MM.1S (cell line): Measurements from ENCODE around the gene MSS51.

Experiments used
- EZH2 ChIP-seq: fragments of 300-600 bp; sonication (generic); optimal IDR thresholded peaks from 2 replicates; pipeline ENCODE3; 2017; ENCODE audit warnings: low read depth, mild to moderate bottlenecking, antibody characterized with exemption, low read length, mixed read lengths
- EZH2phosphoT487 ChIP-seq: fragments of 300-600 bp; sonication (generic); IDR thresholded peaks from 2 replicates; pipeline ENCODE4 v1.6.1; 2018; ENCODE audit warnings: antibody characterized with exemption, low read length
- TF ChIP-seq, protein P1 (sequence below): fragments of 300-600 bp; sonication (generic); IDR thresholded peaks from 2 replicates; pipeline ENCODE4 v1.5.1; 2016; ENCODE audit warnings: antibody characterized with exemption, low read length, mixed read lengths

DNA sequence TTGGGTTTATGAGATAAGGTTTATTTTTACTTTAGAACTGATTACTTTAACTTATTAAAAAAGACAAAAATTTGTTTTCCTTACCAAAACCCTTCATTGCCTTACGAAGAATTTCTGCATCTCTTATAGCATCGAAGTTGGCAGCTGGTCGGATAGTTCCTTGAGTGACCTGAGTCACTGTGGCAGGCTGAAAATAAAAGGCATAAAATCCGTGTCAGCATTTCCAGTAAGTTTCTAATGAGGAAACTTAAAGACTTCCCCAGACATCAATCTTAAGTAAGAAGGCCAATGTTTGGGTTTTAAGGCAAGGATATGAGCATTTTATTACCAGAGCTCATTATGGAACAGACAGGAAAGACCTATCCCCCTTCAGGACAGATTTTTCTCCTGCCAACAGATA is 45.1 kb downstream of the MSS51 start:
- TF ChIP-seq EZH2 (no peak), EZH2phosphoT487 (no peak)
- TF ChIP-seq, protein P1, sequence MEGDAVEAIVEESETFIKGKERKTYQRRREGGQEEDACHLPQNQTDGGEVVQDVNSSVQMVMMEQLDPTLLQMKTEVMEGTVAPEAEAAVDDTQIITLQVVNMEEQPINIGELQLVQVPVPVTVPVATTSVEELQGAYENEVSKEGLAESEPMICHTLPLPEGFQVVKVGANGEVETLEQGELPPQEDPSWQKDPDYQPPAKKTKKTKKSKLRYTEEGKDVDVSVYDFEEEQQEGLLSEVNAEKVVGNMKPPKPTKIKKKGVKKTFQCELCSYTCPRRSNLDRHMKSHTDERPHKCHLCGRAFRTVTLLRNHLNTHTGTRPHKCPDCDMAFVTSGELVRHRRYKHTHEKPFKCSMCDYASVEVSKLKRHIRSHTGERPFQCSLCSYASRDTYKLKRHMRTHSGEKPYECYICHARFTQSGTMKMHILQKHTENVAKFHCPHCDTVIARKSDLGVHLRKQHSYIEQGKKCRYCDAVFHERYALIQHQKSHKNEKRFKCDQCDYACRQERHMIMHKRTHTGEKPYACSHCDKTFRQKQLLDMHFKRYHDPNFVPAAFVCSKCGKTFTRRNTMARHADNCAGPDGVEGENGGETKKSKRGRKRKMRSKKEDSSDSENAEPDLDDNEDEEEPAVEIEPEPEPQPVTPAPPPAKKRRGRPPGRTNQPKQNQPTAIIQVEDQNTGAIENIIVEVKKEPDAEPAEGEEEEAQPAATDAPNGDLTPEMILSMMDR = no peak
